ENCODE measurements around the gene MGAM2. TPM values are rescaled to one million over a fixed set of nuclear protein-coding genes. Genes with fewer than 3 reads are reported as not detected.

MGAM2 gene
- total RNA-seq, 2 donors from 2014 or later: 0.15 to 0.40 TPM

GRCh38 chr7:142176901-142177300 is 65.4 kb downstream of the MGAM2 start:
- Histone ChIP-seq H3K9me3 (ENCODE audit: control insufficient read depth, low read length) (no peaks in the 10 kb centered on the region), H3K9ac (ENCODE audit: extremely low read depth, low read length, poor library complexity, severe bottlenecking) (no peak overlapping the region), H3K27ac (ENCODE audit: low read depth, low read length) (no peak overlapping the region), H3K4me3 (ENCODE audit: low read length) (no peak overlapping the region), H3K36me3 (ENCODE audit: control insufficient read depth, insufficient read depth, low read length) (no peaks in the 10 kb centered on the region), H3K4me1 (ENCODE audit: control insufficient read depth, insufficient read depth, low read length) (peaks cover 2% of the 10 kb centered on the region), H3K27me3 (ENCODE audit: control insufficient read depth, insufficient read depth, low read length, poor library complexity, severe bottlenecking) (no peaks in the 10 kb centered on the region)
- no peaks in the 10 kb centered on the region for H3K36me3 Mint-ChIP-seq (ENCODE audit: low read depth)
- 93 to 100% methylated on average over 1 of the region's 1 CpG for WGBS, 2 experiments (ENCODE audit: insufficient coverage in 1 of 2, insufficient read length in 1 of 2)
- DNase-seq: no peak
- peaks cover 2% of the 10 kb centered on the region for H3K27me3 Mint-ChIP-seq (ENCODE audit: insufficient read depth)
- no peak overlapping the region for H3K4me3 Mint-ChIP-seq
- H3K4me1 Mint-ChIP-seq: peaks cover 6% of the 10 kb centered on the region
- TF ChIP-seq CTCF (conservative IDR thresholded peaks at IDR 0.05): no peak
- H3K9me3 Mint-ChIP-seq: no peaks in the 10 kb centered on the region
- H3K27ac Mint-ChIP-seq: no peak overlapping the region

GRCh38 chr7:142177869-142178268 is 66.4 kb downstream of the MGAM2 start:
- no peak for TF ChIP-seq CTCF (conservative IDR thresholded peaks at IDR 0.05)
- Mint-ChIP-seq H3K27me3 (ENCODE audit: insufficient read depth) (peaks cover 2% of the 10 kb centered on the region), H3K27ac (no peak overlapping the region), H3K9me3 (no peaks in the 10 kb centered on the region), H3K4me3 (no peak overlapping the region), H3K36me3 (ENCODE audit: low read depth) (no peaks in the 10 kb centered on the region), H3K4me1 (peaks cover 15% of the 10 kb centered on the region)
- DNase-seq: no peak
- Histone ChIP-seq H3K9ac (ENCODE audit: extremely low read depth, low read length, poor library complexity, severe bottlenecking) (no peak overlapping the region), H3K4me3 (ENCODE audit: low read length) (no peak overlapping the region), H3K27ac (ENCODE audit: low read depth, low read length) (no peak overlapping the region), H3K4me1 (ENCODE audit: control insufficient read depth, insufficient read depth, low read length) (peaks cover 12% of the 10 kb centered on the region), H3K36me3 (ENCODE audit: control insufficient read depth, insufficient read depth, low read length) (no peaks in the 10 kb centered on the region), H3K9me3 (ENCODE audit: control insufficient read depth, low read length) (no peaks in the 10 kb centered on the region), H3K27me3 (ENCODE audit: control insufficient read depth, insufficient read depth, low read length, poor library complexity, severe bottlenecking) (no peaks in the 10 kb centered on the region)

- WGBS, 2 experiments (ENCODE audit: insufficient coverage in 1 of 2, insufficient read length in 1 of 2): 100% methylated on average over 1 of the region's 1 CpG; no CpG with 5 or more reads in 1 of the 2 experiments
- no peak overlapping the region for H3K27ac ChIP-seq (ENCODE audit: low read depth, low read length)
Measured at GRCh38 chr7:142180426-142180825, 68.9 kb downstream of the MGAM2 start.

More at GRCh38 chr7:142180426-142180825, 68.9 kb downstream of the MGAM2 start:
- H3K9ac ChIP-seq (ENCODE audit: extremely low read depth, low read length, poor library complexity, severe bottlenecking): no peak overlapping the region
- H3K4me3 ChIP-seq (ENCODE audit: low read length): no peak overlapping the region
- H3K4me1 ChIP-seq (ENCODE audit: control insufficient read depth, insufficient read depth, low read length): peaks cover 12% of the 10 kb centered on the region
- Mint-ChIP-seq H3K27ac (no peak overlapping the region), H3K36me3 (ENCODE audit: low read depth) (no peaks in the 10 kb centered on the region), H3K4me1 (peaks cover 15% of the 10 kb centered on the region), H3K9me3 (no peaks in the 10 kb centered on the region), H3K27me3 (ENCODE audit: insufficient read depth) (no peaks in the 10 kb centered on the region), H3K4me3 (no peak overlapping the region)
- no peak for TF ChIP-seq CTCF (conservative IDR thresholded peaks at IDR 0.05)
- no peaks in the 10 kb centered on the region for H3K36me3 ChIP-seq (ENCODE audit: control insufficient read depth, insufficient read depth, low read length)
- DNase-seq: no peak
- no peaks in the 10 kb centered on the region for H3K27me3 ChIP-seq (ENCODE audit: control insufficient read depth, insufficient read depth, low read length, poor library complexity, severe bottlenecking)
- H3K9me3 ChIP-seq (ENCODE audit: control insufficient read depth, low read length): no peaks in the 10 kb centered on the region

Measured in endodermal cell (in vitro differentiated cells).